Measurements from ENCODE around the gene CCND1.

The CCND1 gene

GRCh38 chr11:69640995-69641581 is at the start of gene CCND1:
Gene CCND1, plus strand, starts transcription at chr11:69641156. Its CDS starts 158 bp downstream, at chr11:69641314.
- peak; percentile 78 for DNase-seq (ENCODE audit: low read depth)
- H3K4me3 ChIP-seq (ENCODE audit: low read length): peak within 1 kb of the TSS; percentile 98
- TF ChIP-seq CTCF (conservative IDR thresholded peaks at IDR 0.05; ENCODE audit: low read depth, low read length): peak; percentile 23

- TF ChIP-seq CTCF (conservative IDR thresholded peaks at IDR 0.05; ENCODE audit: low read depth, low read length): no peak
- DNase-seq (ENCODE audit: low read depth): no peak
- no peak overlapping the region for H3K4me3 ChIP-seq (ENCODE audit: low read length)
Measured at GRCh38 chr11:69592986-69593650, 47.8 kb upstream of the CCND1 start.

GRCh38 chr11:69593851-69594250 is 47.1 kb upstream of the CCND1 start:
- TF ChIP-seq CTCF (conservative IDR thresholded peaks at IDR 0.05; ENCODE audit: low read depth, low read length): no peak
- DNase-seq (ENCODE audit: low read depth): no peak
- H3K4me3 ChIP-seq (ENCODE audit: low read length): no peak overlapping the region

- no peak for TF ChIP-seq CTCF (conservative IDR thresholded peaks at IDR 0.05; ENCODE audit: low read depth, low read length)
- DNase-seq (ENCODE audit: low read depth): no peak
- H3K4me3 ChIP-seq (ENCODE audit: low read length): no peak overlapping the region
Measured at GRCh38 chr11:69594481-69594880, 46.5 kb upstream of the CCND1 start.

GRCh38 chr11:69595805-69596665 is 44.9 kb upstream of the CCND1 start:
- no peak overlapping the region for H3K4me3 ChIP-seq (ENCODE audit: low read length)
- TF ChIP-seq CTCF (conservative IDR thresholded peaks at IDR 0.05; ENCODE audit: low read depth, low read length): no peak
- no peak for DNase-seq (ENCODE audit: low read depth)

GRCh38 chr11:69598147-69598546 is 42.8 kb upstream of the CCND1 start:
- no peak for DNase-seq (ENCODE audit: low read depth)
- H3K4me3 ChIP-seq (ENCODE audit: low read length): no peak overlapping the region
- peak; percentile 26 for TF ChIP-seq CTCF (conservative IDR thresholded peaks at IDR 0.05; ENCODE audit: low read depth, low read length)
